Measurements from ENCODE around the gene GALNT9.

GRCh38 chr12:132318135-132318534 is 11.3 kb downstream of the GALNT9 start:
- TF ChIP-seq POLR2A (IDR thresholded peaks at IDR 0.05) (no peak), CTCF (IDR thresholded peaks at IDR 0.05) (no peak)
